Suprapubic skin (tissue), 4 donors: ENCODE data around the gene NFKB2. TPM values are rescaled to one million over a fixed set of nuclear protein-coding genes. Genes with fewer than 3 reads are reported as not detected.

ENCODE experiments used
- DNase-seq, 2 donors: peaks; one replicate each; pipeline ENCODE4 v3.0.0-alpha.2; 2019; ENCODE audit warnings: low spot score in 2 of 2
- H3K27ac ChIP-seq: fragments of 200-600 bp; sonication (generic); one replicate; pipeline ENCODE4 v1.5.1; 2019
- H3K27me3 ChIP-seq: fragments of 200-600 bp; sonication (generic); one replicate; pipeline ENCODE4 v1.5.1; 2019
- H3K36me3 ChIP-seq: fragments of 200-600 bp; sonication (generic); one replicate; pipeline ENCODE4 v1.5.1; 2019
- H3K4me1 ChIP-seq: fragments of 200-600 bp; sonication (generic); one replicate; pipeline ENCODE4 v1.5.1; 2019
- H3K4me3 ChIP-seq: fragments of 200-600 bp; sonication (generic); one replicate; pipeline ENCODE4 v1.5.1; 2019; ENCODE audit warnings: mild to moderate bottlenecking
- H3K9me3 ChIP-seq: fragments of 200-600 bp; sonication (generic); one replicate; pipeline ENCODE4 v1.5.1; 2019
- EP300 ChIP-seq: sonication (generic); formaldehyde crosslinking; IDR thresholded peaks from one replicate; pipeline ENCODE4 v1.6.1; 2017; ENCODE audit warnings: antibody characterized with exemption
- POLR2A ChIP-seq, 2 donors: fragments of 450-650 bp; IDR thresholded peaks; one replicate each; pipeline ENCODE4 v1.6.1; 2017; ENCODE audit warnings: antibody characterized with exemption in 2 of 2, mild to moderate bottlenecking in 2 of 2, moderate library complexity in 2 of 2
- POLR2AphosphoS5 ChIP-seq, 3 donors: sonication (generic); formaldehyde crosslinking; IDR thresholded peaks; one replicate each; pipeline ENCODE4 v1.6.1; 2017; ENCODE audit warnings: antibody characterized with exemption in 3 of 3
- WGBS: methylation state at CpG from one replicate; pipeline ENCODE4 v1.1.5; 2018; 5-methylcytosine and 5-hydroxymethylcytosine counted together
- total RNA-seq, 4 donors: library from RNA; depleted of rRNA; stranded (reverse); fragments of >200 nt; gene quantifications; one replicate each; pipeline ENCODE4 v1.1.0, GENCODE V29; 2016
- TF ChIP-seq, protein P1 (sequence below), 2 donors: fragments of 200-600 bp in 1 of 2; fragments of 450-650 bp in 1 of 2; sonication (generic) in 1 of 2; IDR thresholded peaks; one replicate each; pipeline ENCODE4 v1.5.1; 2016 to 2019; ENCODE audit warnings: antibody characterized with exemption in 2 of 2, mild to moderate bottlenecking in 1 of 2, moderate library complexity in 1 of 2

NFKB2 gene
- total RNA-seq, 4 donors from 2014 or later = 14.4 to 18.5 (median 16.0) TPM

DNA sequence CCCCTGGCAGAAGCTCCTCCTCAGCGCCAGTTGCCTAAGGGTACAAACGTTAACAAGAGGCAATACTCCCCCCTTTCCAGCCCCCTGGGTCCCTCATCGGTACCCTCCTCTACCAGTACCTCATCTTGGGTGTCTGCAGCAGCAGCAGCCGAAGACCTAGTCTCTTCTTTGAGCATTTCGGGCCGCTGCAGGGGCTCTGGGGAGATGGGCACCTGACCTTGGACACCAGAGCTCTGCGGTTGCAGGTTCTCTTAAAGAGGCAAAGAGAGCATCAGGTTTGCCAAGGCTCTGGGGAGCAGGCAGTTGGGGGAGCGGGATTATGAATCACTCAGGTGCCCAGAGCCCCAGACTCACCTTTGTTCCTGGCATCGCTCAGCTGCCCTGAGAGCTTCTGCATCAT is 28.6 kb downstream of the NFKB2 start:
- H3K4me1 ChIP-seq = peaks cover 34% of the 10 kb centered on the region
- 76% methylated on average over 7 of the region's 9 CpGs for WGBS

DNA sequence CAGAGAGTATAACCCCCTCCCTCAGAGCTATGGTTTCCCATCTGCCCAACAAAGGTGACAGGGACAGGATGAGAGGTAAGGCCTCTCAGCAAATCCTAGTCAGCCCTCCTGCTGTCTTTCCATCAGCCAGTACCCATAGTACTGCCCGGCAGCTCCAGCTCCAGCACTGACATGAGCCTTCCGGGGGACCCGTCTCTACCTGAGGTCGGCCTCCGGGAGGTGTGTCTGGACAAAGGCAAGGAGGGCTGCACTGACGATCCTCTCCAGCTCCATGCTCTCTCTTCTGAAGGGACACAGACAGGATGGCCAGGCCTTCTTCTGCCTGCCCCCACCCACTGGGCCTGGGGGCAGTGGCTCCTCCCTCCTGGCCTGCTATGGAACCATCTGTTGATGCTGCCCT is 29.4 kb downstream of the NFKB2 start:
- H3K4me1 ChIP-seq = peaks cover 26% of the 10 kb centered on the region
- H3K4me3 ChIP-seq = no peak overlapping the region
- no peak overlapping the region for H3K27ac ChIP-seq
- 94% methylated on average over 6 of the region's 6 CpGs for WGBS
- TF ChIP-seq POLR2A (IDR thresholded peaks at IDR 0.05) = no peak
- no peak for TF ChIP-seq EP300
- TF ChIP-seq, protein P1, sequence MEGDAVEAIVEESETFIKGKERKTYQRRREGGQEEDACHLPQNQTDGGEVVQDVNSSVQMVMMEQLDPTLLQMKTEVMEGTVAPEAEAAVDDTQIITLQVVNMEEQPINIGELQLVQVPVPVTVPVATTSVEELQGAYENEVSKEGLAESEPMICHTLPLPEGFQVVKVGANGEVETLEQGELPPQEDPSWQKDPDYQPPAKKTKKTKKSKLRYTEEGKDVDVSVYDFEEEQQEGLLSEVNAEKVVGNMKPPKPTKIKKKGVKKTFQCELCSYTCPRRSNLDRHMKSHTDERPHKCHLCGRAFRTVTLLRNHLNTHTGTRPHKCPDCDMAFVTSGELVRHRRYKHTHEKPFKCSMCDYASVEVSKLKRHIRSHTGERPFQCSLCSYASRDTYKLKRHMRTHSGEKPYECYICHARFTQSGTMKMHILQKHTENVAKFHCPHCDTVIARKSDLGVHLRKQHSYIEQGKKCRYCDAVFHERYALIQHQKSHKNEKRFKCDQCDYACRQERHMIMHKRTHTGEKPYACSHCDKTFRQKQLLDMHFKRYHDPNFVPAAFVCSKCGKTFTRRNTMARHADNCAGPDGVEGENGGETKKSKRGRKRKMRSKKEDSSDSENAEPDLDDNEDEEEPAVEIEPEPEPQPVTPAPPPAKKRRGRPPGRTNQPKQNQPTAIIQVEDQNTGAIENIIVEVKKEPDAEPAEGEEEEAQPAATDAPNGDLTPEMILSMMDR (IDR thresholded peaks at IDR 0.05) = no peak
- TF ChIP-seq POLR2AphosphoS5 (IDR thresholded peaks at IDR 0.05) = no peak
- H3K36me3 ChIP-seq = peaks cover 12% of the 10 kb centered on the region
- no peaks in the 10 kb centered on the region for H3K9me3 ChIP-seq
- H3K27me3 ChIP-seq = no peaks in the 10 kb centered on the region
- DNase-seq = no peak

More for the DNA sequence above, 28.6 kb downstream of the NFKB2 start:
- TF ChIP-seq EP300 (no peak), POLR2A (IDR thresholded peaks at IDR 0.05) (no peak)
- no peaks in the 10 kb centered on the region for H3K9me3 ChIP-seq
- peaks cover 2% of the 10 kb centered on the region for H3K27me3 ChIP-seq
- H3K4me3 ChIP-seq = no peak overlapping the region
- H3K36me3 ChIP-seq = peaks cover 12% of the 10 kb centered on the region
- DNase-seq = no peak
- H3K27ac ChIP-seq = no peak overlapping the region

DNA sequence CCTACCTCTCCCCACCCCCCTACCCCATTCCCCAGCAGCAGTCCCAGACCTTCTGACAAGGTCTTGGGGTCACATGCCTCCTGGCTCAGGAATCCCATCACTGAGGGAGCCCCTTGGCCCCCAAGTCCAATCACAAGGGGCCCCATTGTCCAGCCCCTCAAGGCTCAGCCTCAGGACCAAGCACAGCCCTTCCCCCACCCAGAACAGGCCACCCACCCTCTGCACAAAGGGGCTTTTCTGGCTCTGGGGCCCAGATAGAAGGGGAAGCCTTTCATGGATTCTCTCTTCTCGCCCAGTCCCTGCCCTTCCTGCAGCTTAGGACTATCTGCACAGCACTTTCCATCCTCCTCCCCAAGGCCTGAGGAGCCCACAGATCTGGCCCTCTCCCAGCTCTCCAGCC is 29.9 kb downstream of the NFKB2 start:
- H3K27me3 ChIP-seq = no peaks in the 10 kb centered on the region
- no peak for DNase-seq
- no peaks in the 10 kb centered on the region for H3K9me3 ChIP-seq
- H3K4me1 ChIP-seq = peaks cover 21% of the 10 kb centered on the region
- H3K27ac ChIP-seq = no peak overlapping the region
- peaks cover 12% of the 10 kb centered on the region for H3K36me3 ChIP-seq
- no peak overlapping the region for H3K4me3 ChIP-seq
- TF ChIP-seq POLR2A (IDR thresholded peaks at IDR 0.05) (no peak), POLR2AphosphoS5 (IDR thresholded peaks at IDR 0.05) (no peak), EP300 (no peak)
- TF ChIP-seq, protein P1 (IDR thresholded peaks at IDR 0.05) = no peak
- 100% methylated on average over 1 of the region's 1 CpG for WGBS

DNA sequence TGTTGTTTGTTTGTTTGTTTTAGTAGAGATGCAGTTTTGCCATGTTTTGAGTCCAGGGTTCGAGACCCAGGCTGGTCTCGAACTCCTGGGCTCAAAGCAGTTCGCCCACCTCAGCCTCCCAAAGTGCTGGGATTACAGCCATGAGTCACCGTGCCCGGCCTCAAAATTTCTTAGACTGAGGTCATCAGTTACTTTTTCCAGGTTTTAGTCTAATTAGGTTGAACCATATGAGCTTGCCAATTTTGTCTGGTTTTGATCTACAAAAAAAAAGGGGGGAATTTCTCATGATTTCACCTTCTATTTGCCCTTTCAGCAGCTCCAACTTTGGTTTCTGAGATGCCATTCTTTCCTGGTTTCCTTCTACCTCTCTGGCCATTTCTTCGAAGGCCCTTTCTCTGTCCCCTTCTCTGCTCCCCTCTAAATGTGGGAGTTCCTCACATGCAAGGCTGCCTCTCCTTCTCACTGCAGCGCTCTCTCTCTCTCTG is 31.3 kb downstream of the NFKB2 start:
- Histone ChIP-seq H3K27me3 (no peaks in the 10 kb centered on the region), H3K4me1 (peaks cover 26% of the 10 kb centered on the region), H3K27ac (no peak overlapping the region), H3K36me3 (peaks cover 12% of the 10 kb centered on the region), H3K9me3 (no peaks in the 10 kb centered on the region), H3K4me3 (no peak overlapping the region)
- no peak for DNase-seq
- TF ChIP-seq EP300 = no peak
- TF ChIP-seq, protein P1 (IDR thresholded peaks at IDR 0.05) = no peak
- no peak for TF ChIP-seq POLR2AphosphoS5 (IDR thresholded peaks at IDR 0.05)
- no peak for TF ChIP-seq POLR2A (IDR thresholded peaks at IDR 0.05)
- WGBS = 83% methylated on average over 7 of the region's 7 CpGs

DNA sequence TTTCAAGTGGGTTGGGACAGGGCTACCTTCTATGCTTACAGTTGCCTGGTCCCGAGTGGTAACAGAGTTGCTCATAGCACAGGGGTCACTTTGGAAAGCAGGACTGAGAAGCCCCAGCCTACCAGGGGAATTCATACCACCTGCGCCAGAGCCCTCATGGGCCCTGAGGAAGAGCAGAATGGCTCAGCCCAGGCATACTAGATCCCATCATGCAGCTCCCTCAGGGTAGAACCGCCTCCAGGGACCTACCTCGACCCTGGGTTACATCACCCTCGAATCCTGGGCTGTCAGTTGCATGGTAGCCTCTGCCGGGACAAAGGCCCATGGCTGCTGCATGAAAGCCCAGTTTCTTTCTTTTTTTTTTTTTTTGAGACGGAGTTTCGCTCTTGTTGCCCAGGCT is 34.0 kb downstream of the NFKB2 start:
- H3K9me3 ChIP-seq = no peaks in the 10 kb centered on the region
- whole genome bisulfite sequencing = 79% methylated on average over 7 of the region's 8 CpGs
- no peak overlapping the region for H3K27ac ChIP-seq
- no peak overlapping the region for H3K4me3 ChIP-seq
- no peak for DNase-seq
- H3K36me3 ChIP-seq = peaks cover 2% of the 10 kb centered on the region
- TF ChIP-seq POLR2A (IDR thresholded peaks at IDR 0.05) (no peak), EP300 (no peak), POLR2AphosphoS5 (IDR thresholded peaks at IDR 0.05) (no peak)
- TF ChIP-seq, protein P1 (IDR thresholded peaks at IDR 0.05) = no peak
- no peaks in the 10 kb centered on the region for H3K27me3 ChIP-seq
- peaks cover 17% of the 10 kb centered on the region for H3K4me1 ChIP-seq
